ENCODE results near the gene SPOPL.
"Not testable (repeated sequence)": the region's sequence is repeated elsewhere in the genome, so short reads cannot be mapped to it uniquely, and the experiment has no call there.

The SPOPL gene

DNA sequence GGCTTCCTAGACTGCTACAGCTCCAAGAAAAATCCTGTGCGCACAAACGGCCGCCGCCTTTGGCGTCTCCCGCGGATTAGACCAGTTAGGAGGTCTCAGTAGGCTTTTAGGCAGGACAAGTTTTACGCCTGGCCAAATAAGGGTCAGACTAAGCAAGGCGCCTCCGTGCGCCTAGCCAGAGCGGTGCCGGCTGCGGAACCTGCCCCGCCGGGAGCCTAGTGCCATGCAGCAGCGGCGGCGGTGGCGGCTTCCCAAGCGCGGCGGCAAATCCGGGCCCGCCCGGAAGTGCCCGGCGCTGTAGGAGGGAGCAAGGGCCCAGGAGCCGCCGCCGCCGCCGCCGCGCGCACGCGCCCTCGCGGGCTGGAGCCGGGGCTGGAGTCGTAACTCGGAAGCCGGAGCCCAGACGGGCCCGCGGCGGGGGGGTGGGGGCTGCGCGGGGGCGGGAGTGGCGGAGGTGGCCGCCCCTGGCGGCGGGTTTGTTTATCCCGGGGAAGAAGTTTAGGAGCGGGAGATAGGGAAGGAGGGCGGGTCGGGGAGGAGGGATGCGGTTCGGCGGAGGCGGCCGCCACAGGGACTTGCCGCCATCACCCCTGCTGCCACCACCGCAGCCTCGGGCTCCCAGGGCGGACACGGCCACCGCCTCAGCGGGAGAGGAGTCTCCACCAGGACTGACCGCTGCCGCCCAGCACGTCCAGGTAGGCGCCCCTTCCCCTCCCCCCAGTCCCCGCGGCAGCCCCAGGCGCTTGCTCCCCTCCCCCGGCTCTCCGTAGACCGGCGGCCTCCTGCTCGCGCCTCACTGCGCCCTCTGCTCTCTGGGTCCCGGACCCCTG, at the start of gene SPOPL:
SPOPL (plus strand) TSS at position 346 of the 830 bp plus-strand sequence. CDS start 48,447 bp downstream, outside the sequence.
- DNase-seq (ENCODE audit: low read depth in 2 of 2), result peak; percentile 68 to 84

DNA sequence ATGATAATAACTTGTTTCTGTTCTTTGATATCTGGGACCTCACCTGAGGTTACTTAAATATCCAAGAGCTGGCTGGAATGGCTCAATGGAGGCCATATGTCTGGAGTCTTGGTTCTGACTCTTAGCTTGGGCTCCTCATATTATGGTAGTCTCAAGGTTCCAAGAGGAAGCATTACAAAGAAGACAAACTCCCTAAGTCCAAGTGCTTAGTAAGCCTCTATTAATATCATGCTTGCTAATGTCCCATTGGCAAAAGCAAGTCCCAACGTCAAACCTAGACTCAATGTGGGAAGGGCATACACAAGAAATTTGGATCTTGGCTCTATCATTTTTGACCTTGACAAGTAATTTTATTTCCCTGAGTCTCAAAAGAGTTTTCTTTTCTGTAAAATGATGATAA, 49.2 kb upstream of the SPOPL start:
- no peak for DNase-seq (ENCODE audit: low read depth in 2 of 2)

DNA sequence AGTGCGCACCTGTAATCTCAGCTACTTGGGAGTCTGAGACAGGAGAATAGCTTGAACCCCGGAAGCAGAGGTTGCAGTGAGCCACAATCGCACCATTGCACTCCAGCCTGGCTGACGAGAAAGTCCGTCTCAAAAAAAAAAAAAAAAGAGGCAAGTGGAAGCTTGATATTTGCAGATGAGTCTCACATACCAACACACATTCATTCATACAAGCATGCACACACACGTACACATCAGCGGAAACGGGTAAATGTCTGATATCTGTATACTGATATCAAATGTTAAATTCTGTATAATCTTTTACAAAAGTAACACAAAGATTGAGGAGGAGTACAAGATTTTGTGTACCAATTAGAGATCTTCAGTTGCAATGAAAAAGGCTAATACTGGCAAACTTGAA, 47.8 kb upstream of the SPOPL start:
- DNase-seq (ENCODE audit: low read depth in 2 of 2), result no peak

DNA sequence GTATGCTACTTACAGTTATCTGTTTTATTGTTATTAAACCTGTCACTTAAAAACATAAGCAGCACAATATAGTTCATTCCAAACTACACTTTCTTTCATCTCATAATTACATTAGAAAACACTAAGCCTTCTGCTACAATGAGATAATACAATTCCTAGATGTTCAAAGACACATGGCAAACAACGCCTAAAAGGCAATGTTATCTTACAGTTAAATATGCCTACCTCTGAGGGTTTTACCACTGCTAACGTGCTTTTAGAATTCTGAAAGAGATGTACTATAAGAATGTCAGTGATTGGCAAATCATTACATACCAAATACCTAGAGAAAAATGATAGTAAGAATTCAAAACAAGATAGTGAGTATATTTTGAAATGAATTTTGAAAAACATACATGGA, 46.8 kb upstream of the SPOPL start:
- DNase-seq (ENCODE audit: low read depth in 2 of 2), result no peak

DNA sequence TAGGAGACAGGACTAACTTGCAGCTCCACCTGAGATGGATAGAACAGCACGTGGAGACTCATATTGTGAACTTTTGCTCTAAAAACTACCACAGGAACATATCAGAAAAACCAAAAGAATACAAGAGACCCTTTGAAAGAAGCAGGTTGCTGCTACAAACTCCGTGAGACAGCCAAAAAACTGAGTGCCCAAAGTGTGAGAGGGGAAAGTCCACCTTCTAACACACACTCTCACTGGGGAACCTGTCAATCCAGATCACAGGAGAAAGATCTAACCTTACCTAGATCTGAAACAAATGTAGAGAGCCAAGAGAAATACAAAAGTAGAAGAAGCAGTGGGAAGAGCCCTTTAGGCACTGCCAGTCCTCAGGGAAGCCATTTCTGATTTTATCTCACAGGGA, 46.3 kb upstream of the SPOPL start:
- no peak for DNase-seq (ENCODE audit: low read depth in 2 of 2)

DNA sequence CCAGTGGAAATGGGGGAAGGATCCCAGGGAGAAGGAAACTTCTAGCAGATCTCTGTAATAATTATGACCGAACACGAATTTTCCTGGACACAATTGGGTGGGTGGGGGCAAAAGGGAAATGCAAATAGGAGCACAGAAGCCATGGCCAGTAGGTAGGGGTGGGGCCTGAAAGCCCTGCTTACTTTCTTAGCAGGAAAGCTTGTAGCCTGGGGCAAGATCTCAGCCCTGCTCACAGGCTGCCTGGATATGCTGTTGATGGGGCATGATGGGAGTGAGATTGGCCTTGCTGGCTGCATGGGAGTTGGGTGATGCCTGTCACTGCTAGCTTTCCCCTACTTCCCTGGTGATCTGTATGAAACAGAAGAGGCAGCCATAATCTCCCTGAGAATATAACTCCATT, 45.9 kb upstream of the SPOPL start:
- DNase-seq (ENCODE audit: low read depth in 2 of 2), result no peak

DNA sequence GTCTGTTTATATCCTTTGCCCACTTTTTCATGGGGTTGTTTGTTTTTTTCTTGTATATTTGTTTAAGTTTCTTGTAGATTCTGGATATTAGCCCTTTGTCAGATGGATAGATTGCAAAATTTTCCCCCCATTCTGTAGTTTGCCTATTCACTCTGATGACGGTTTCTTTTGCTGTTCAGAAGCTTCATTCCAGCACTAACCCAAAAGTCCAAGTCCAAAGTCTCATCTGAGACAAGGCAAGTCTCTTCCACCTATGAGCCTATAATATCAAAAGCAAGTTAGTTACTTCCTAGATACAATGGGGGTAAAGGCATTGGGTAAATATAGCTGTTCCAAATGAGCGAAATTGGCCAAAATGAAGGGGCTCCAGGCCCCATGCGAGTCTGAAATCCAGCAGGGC, 38.9 kb upstream of the SPOPL start:
- DNase-seq (ENCODE audit: low read depth in 2 of 2), result not testable (repeated sequence)

DNA sequence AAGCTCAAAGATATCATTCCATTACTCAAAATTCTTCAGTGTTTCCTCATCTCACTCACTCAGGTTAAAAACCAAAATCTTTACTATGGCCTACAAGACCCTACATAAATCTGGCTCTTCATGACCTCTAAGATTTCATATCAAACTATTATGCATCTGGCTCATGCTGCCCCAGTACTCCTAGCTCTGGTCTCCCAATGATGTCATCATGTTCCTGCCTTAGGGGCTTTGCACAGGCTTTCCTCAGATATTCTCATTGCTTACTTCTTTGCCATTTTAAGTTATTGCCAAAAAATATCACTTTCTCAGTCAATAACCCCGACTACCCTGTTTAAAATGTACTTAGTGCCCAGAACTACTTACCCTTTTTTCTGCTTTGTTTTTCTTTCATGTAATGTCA, 33.0 kb upstream of the SPOPL start:
- DNase-seq (ENCODE audit: low read depth in 2 of 2), result no peak

DNA sequence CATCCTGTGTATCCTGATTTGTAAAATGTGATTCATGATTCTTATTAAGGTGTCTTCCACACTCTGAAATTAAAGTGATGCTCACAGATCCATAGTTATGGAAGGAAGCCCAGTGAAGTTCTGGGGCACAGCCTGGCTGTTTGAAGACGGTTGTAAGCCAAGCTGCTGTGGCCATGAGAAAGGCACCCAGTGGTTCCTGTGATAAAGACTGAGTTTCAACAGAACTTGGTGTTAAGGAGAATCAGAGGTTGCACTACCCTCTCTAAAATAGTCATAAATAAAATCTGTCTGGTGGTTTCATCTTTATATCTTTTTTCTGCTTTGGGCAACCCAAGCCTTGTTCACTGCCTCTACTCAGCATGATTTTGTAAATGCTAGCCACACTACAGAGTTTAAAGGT, 32.2 kb upstream of the SPOPL start:
- no peak for DNase-seq (ENCODE audit: low read depth in 2 of 2)

DNA sequence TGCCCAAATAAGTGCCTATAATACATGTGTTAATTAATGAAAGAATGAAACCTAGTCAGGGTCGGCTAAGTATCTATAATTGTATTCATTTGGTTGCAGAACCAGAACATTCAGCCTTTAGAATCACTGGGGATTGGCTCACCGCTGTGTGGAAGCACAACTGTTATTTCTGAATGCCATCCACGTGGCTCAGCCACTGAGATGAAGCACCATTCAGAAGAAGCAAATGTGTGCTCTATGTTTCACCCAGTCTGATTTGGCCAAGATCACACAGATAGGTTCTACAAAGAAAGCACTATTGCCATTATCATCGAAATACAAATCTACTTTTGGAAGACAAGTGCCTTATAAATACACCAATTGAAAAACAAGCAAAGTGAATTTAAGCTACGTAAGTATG, 30.6 kb upstream of the SPOPL start:
- DNase-seq (ENCODE audit: low read depth in 2 of 2), result no peak

DNA sequence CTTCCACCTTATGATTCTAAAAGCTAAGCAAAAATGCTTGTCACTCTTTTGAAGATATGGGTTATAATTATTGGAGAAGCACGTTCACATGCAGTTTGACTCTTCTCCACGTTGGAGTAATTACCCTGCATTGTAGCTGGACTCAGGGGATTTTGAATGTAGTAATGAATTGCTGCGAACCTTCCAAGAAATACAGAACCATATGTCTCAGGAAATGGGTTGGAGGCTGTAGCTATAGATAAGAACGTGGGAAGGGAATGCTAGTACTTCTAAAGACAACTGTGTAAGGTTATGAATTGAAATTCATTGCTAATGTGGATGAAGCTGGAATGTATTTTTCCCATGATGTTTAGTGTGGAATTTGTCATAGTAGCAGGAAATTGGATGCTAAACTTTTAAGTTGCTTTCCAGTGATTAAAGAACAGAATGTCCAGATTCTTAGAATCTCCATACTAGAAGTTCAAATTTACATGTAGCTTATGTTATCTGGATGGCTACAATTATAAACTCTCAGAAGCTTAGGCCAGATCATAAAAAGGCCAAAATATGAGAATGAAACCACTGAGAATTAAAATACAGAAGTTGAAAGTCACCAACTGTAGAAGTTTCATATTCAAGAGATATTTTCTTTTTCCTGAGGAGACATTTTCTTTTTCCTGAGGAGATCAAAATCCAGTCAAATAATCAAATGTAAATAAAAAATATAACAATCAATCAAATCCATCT, 27.3 kb upstream of the SPOPL start:
- DNase-seq (ENCODE audit: low read depth in 2 of 2), result no peak

DNA sequence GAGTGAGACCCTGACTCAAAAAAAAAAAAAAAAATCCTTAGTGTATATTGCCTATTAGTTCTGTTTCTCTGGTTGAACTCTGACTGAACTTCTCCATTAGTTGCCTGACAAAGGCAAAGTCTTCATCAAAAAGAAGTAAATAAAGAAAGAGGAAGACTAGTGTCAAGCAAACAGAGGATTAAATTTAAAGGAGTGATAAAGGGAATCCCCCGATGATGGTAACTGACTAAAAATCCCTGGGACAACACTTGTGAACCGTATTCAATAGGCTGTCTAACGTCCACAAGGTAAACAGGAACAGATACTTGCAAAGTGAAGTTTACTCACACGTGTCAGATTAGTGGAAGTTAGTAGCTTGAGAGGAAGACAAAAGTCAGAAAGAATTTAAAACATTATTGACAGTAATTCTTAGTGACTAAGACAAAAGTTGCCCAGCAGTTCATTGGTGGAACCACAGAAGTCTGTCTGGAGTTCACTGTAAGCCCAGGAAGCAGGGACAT, 26.2 kb upstream of the SPOPL start:
- DNase-seq (ENCODE audit: low read depth in 2 of 2), result no peak

DNA sequence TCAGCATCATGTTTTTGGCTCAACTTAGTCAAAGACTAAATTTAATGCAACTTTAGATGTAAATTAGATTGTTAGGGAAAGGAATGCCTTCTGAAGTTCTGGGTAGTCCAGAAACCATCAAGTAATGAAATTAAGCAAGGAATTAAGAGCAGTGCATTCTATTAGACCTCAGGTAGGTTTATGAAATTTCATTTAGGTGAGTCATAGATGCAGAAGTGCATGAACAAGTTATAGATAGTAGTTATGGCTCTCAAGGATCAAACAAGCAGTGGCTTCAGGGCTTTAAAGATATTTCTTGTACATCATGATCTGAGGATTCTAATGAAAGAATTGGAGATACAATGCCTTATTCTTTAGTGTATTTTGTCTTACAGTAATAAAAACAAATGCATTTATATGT, 25.4 kb upstream of the SPOPL start:
- DNase-seq (ENCODE audit: low read depth in 2 of 2), result no peak

DNA sequence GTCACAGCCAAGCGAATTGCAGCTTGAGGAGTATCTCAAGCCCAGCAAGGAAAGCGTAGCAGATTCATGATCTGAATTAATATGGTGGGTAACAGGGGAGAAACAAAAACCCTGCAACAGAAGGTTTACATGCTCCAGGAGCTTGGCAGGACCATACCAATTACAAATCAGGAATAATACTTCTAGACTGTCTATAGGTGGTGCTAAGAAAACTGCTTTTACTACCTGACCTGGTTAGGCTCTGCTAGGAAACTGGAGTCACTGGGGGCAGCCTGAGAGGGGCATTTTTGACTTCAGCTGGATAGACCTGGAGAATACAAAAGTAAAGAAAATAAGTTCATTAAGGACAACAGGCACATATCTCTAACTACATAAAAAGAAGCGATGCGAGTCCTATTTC, 24.6 kb upstream of the SPOPL start:
- DNase-seq (ENCODE audit: low read depth in 2 of 2), result no peak

DNA sequence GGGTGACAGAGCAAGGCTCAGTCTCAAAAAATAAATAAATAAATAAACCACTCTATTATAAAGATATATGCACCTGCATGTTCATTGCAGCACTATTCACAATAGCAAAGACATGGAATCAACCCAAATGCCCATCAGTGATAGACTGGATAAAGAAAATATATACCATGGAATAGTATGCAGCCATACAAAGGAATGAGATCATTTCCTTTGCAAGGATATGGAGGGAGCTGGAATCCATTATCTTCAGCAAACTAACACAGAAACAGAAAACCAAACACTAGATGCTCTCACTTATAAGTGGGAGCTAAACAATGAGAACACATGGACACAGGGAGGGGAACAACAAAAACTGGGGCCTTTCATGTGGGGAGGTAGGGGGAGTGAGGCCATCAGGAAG, 18.8 kb upstream of the SPOPL start:
- DNase-seq (ENCODE audit: low read depth in 2 of 2), result not testable (repeated sequence)

DNA sequence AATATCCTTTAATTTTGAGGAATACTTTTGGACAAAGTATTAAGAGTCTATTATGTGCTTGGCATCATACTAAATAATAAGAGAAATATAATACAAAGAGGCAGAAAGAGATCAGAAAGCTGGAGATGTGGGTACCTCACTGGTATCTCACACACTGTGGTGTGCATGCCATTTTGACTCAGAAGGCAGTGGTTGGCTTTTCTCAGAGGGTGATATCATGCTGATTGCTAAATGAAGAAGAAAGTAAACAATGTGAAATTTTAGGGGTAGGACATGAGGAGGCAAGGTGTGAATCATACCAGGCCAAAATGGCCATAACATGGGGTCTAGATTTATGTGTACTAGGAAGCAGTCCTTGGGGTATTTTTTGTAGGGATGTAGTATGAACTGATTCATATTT, 16.6 kb upstream of the SPOPL start:
- DNase-seq (ENCODE audit: low read depth in 2 of 2), result no peak

DNA sequence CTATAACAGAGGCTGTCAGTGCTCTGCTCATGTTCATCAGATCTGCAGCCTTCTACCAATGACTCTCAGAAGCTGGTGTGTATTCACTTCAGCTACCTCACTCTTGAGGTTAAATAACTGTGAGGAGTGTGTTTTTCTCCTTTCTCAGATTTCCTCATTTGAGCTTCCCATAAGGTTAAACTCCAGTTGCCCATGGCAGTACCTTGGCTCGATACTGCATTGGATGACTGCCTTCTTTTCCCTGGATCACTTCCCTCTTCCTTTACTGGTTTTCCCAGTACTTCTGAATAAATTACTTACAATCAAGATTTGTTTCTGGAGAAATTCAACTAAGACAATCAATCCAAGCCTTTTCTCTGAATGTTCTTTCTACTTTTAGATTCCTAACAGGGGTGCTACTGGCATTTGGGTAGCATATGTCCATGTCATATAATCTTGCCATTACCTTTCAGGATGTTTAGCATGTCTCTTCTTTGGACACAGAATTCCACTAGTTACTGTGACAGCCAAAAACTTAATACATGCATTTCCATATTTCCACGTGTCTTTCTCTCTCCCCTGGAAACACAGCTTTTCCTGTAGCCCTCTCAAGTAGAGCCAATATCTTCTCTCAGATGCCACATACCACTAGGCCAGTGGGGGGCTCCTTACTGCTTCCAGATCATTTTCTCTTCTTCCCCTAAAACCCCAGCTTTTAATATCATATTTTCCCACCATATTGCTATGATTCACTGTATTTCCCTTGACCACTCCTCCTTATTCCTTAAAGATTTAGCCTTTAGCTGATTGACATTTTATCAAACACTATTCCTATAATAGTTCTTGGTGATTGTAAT, 15.0 kb upstream of the SPOPL start:
- no peak for DNase-seq (ENCODE audit: low read depth in 2 of 2)

DNA sequence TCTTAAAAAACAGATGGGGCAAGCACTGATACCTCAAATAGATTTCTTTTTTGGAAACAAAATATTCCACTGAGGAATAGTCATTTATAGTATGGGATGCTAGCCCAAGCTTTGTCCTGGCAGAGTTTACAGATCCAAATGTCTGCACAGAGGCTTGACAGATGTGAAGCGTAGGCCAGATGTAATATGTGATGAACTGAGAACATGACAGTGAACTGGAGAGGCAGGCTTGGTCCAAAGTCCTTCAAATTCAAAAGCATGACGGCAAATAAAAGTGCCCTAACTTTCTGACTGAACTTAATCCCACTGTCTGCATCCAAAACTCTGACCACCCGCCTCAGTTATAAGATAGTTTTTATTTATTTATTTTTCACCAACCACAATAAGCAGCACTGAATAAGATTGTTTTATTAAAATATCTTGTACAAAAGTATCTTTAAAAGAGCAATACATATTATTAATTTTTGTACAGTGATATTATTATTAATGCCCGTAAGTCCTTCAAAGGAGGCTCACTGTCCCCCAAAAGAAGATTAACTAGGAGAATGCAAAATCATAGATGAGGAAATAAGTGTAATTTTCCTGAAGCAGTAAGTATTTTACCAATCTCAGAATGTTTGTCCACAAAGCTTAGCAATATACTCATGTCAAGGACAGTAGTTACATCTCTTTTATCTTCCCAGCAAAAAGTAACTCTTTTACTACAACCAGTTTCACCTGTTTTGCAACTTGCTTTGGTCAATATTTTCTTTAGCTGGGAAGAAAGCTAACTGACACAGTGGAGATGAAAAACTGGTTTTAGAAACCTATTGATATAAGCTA, 10.7 kb upstream of the SPOPL start:
- no peak for DNase-seq (ENCODE audit: low read depth in 2 of 2)

DNA sequence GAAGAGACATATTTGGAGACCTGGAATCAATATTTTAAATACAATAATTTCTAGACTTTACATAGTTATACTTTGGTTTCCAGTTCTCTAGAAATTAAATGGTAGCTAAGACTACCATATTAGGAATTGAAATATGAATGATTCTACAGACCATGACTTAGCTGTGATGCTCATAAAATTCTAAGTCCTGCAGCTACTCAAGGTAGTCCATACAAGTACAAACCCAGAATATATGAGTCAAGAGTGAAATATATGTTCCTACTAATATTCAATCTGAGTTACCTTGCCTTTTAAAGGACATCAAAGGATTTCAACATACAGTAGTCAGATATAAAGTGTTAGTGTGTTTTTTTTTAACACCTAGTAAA, 10.1 kb upstream of the SPOPL start:
- no peak for DNase-seq (ENCODE audit: low read depth in 2 of 2)

DNA sequence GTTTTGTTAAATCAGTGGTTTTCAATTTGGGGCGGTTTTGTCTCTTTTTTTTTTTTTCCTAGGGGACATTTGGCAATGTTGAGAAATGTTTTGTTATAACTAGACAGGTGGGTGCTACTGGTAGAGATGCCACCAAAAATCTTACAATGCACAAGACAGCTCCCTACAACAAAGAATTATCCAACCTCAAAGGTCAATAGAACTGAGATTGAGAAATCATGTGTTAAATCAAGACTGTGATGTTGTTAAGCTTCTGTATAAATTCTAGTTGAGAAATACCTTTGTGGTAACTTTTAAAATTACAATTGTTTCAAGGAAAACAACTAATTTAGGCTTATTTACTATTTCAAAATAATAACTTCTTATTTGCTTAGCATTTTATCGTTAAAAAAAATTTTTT, 9.4 kb upstream of the SPOPL start:
- no peak for DNase-seq (ENCODE audit: low read depth in 2 of 2)

DNA sequence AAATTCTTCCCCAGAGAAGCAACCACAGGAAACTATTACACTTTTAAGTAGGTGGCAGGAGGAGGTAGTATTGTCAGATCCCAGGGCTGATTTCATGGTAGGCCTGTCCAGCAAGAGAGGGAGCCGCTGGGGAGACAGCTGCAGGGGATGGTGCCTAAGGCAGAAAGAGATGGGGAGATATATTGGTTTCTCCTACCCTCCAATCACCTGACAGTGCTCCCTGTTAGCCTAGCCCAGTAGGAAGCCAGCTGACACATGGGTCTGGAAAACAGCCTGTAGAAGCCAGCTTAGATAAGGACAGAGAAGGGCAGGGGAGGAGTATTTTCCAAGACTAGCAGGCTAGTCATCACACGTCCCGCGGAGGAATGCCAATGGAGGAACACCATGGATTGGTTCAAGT, 8.2 kb upstream of the SPOPL start:
- DNase-seq (ENCODE audit: low read depth in 2 of 2), result no peak
